GM12878 (cell line): ENCODE results near the gene SHISA9. TPM values are rescaled to one million over a fixed set of nuclear protein-coding genes. Genes with fewer than 3 reads are reported as not detected.

ENCODE experiments used
- ATAC-seq: fragments of 200-7000 bp; cut with Tn5 transposase; 3 replicates; pipeline ENCODE4 v1.9.1; 2020; ENCODE audit warnings: mild to moderate bottlenecking, moderate library complexity
- BruUV-seq: library from RNA; stranded (reverse); fragments of 400-500 nt; replicated peaks from 2 replicates; lab custom pipeline; 2021; lab: Mats Ljungman, UMichigan
- CTCF ChIA-PET: fragments of 300-600 bp; sonication (Branson Sonifier 250); formaldehyde crosslinking; extraction: SDS; loops from one replicate; lab custom pipeline; 2021; ENCODE audit warnings: inconsistent platforms; lab: Yijun Ruan, JAX
- POLR2A ChIA-PET: fragments of 350-600 bp; formaldehyde crosslinking; extraction: SDS; loops from one replicate; lab custom pipeline; 2021; ENCODE audit warnings: inconsistent platforms; lab: Charles Lee
- RAD21 ChIA-PET: fragments of 300-600 bp; sonication (Branson Sonifier 250); formaldehyde crosslinking; loops from one replicate; lab custom pipeline; 2023; ENCODE audit warnings: antibody characterized with exemption; ENCODE audit not compliant: unreplicated experiment; lab: Charles Lee
- SMC1A ChIA-PET: fragments of 300-600 bp; sonication (Branson Sonifier 250); formaldehyde crosslinking; loops from one replicate; lab custom pipeline; 2023; ENCODE audit not compliant: unreplicated experiment, uncharacterized antibody; lab: Charles Lee
- DNase-seq: peaks from one replicate; pipeline ENCODE4 v3.0.0-alpha.2; 2011; ENCODE audit warnings: low read depth, low spot score
- FAIRE-seq: peaks from 3 replicates; lab custom pipeline; 2011; peaks lifted over from hg19 to GRCh38; lab: Jason Lieb, UNC
- H2AFZ ChIP-seq: 2 replicates; pipeline ENCODE4 v1.6.0; 2011; ENCODE audit warnings: low read depth, low read length, control low read depth; ENCODE audit not compliant: control insufficient read depth
- H3K27ac ChIP-seq: 2 replicates; pipeline ENCODE4 v1.5.1; 2011; ENCODE audit warnings: control low read depth; ENCODE audit not compliant: control insufficient read depth, insufficient read depth
- H3K27me3 ChIP-seq, 2 experiments: replicated peaks in 1 of 2; 2 replicates each; pipeline versions ENCODE4 v1.6.0 to v1.6.1; 2011; ENCODE audit warnings: low read length in 1 of 2; ENCODE audit not compliant: control insufficient read depth in 2 of 2, insufficient read depth in 2 of 2
- H3K36me3 ChIP-seq, 2 experiments: 2 replicates each; pipeline ENCODE4 v1.5.1; 2011; ENCODE audit warnings: low read length in 1 of 2; ENCODE audit not compliant: control insufficient read depth in 2 of 2, insufficient read depth in 2 of 2
- H3K4me1 ChIP-seq: 2 replicates; pipeline ENCODE4 v1.6.1; 2011; ENCODE audit warnings: mild to moderate bottlenecking, low read length, moderate library complexity, mixed read lengths; ENCODE audit not compliant: control insufficient read depth, insufficient read depth
- H3K4me2 ChIP-seq: 2 replicates; pipeline ENCODE4 v1.6.0; 2011; ENCODE audit warnings: control low read depth; ENCODE audit not compliant: control insufficient read depth, insufficient read depth
- H3K4me3 ChIP-seq: fragments of 200-600 bp; sonication (generic); 2 replicates; pipeline ENCODE4 v1.5.1; 2016
- H3K79me2 ChIP-seq: 2 replicates; pipeline ENCODE4 v1.6.0; 2011; ENCODE audit warnings: low read length; ENCODE audit not compliant: control insufficient read depth, insufficient read depth
- H3K9ac ChIP-seq: 2 replicates; pipeline ENCODE4 v1.8.0; 2011; ENCODE audit warnings: low read length, control low read depth, mixed read lengths; ENCODE audit not compliant: control insufficient read depth, insufficient read depth
- H3K9me3 ChIP-seq: replicated peaks from 3 replicates; pipeline ENCODE4 v1.5.1; 2011; ENCODE audit warnings: mild to moderate bottlenecking, low read length; ENCODE audit not compliant: control insufficient read depth, insufficient read depth
- H4K20me1 ChIP-seq: 2 replicates; pipeline ENCODE4 v1.6.0; 2011; ENCODE audit not compliant: control insufficient read depth, insufficient read depth
- CBX3 ChIP-seq: fragments of 200-600 bp; sonication (generic); IDR thresholded peaks from 2 replicates; pipeline ENCODE4 v1.6.1; 2016; ENCODE audit warnings: low read depth, borderline replicate concordance
- CBX5 ChIP-seq: sonication (generic); IDR thresholded peaks from 2 replicates; pipeline ENCODE4 v1.6.1; 2016; ENCODE audit warnings: low read depth, moderate library complexity, mild to moderate bottlenecking, inconsistent platforms
- IRF4 ChIP-seq: IDR thresholded peaks from 2 replicates; pipeline ENCODE4 v1.6.1; 2011; ENCODE audit warnings: low read depth, low read length
- JUND ChIP-seq: IDR thresholded peaks from 2 replicates; pipeline ENCODE4 v1.6.1; 2012; ENCODE audit warnings: low read depth, mild to moderate bottlenecking, low read length, improper control_type of control experiment, moderate library complexity
- KDM1A ChIP-seq: fragments of 200-600 bp; sonication (generic); IDR thresholded peaks from 2 replicates; pipeline ENCODE4 v1.6.1; 2016; ENCODE audit warnings: borderline replicate concordance
- MTA2 ChIP-seq: fragments of 450-650 bp; IDR thresholded peaks from 2 replicates; pipeline ENCODE4 v1.6.1; 2016; ENCODE audit warnings: low read depth, mild to moderate bottlenecking, moderate library complexity
- MYB ChIP-seq: fragments of 150-350 bp; IDR thresholded peaks from 2 replicates; pipeline ENCODE4 v1.6.1; 2014; ENCODE audit warnings: mild to moderate bottlenecking, low read depth, low read length, borderline replicate concordance
- NFYA ChIP-seq: IDR thresholded peaks from 2 replicates; pipeline ENCODE4 v1.6.1; 2011; ENCODE audit warnings: low read depth, mild to moderate bottlenecking, low read length, improper control_type of control experiment, borderline replicate concordance
- NR2C1 ChIP-seq: fragments of 450-650 bp; IDR thresholded peaks from 2 replicates; pipeline ENCODE4 v1.6.1; 2017; ENCODE audit warnings: antibody characterized with exemption, mild to moderate bottlenecking, moderate library complexity
- POLR2A ChIP-seq: IDR thresholded peaks from 2 replicates; pipeline ENCODE4 v1.6.1; 2011; ENCODE audit warnings: low read depth, mild to moderate bottlenecking, low read length
- ZNF217 ChIP-seq: fragments of 450-650 bp; IDR thresholded peaks from 2 replicates; pipeline ENCODE4 v1.6.1; 2017; ENCODE audit warnings: antibody characterized with exemption, mild to moderate bottlenecking
- ZNF24 ChIP-seq: fragments of 450-650 bp; IDR thresholded peaks from 2 replicates; pipeline ENCODE4 v1.6.1; 2017; ENCODE audit warnings: antibody characterized with exemption, mild to moderate bottlenecking
- WGBS: methylation state at CpG from one replicate; pipeline ENCODE4 v1.1.6; 2016; ENCODE audit warnings: low lambda C conversion rate; ENCODE audit not compliant: insufficient replicate concordance, insufficient coverage; ENCODE audit errors: missing lambda C conversion rate; 5-methylcytosine and 5-hydroxymethylcytosine counted together
- in situ Hi-C: fragments of 300-500 bp; cut with MboI; formaldehyde crosslinking; loops from 9 replicates; pipeline ENCODE4 v1.14.3; 2018; ENCODE audit warnings: mixed read lengths
- intact Hi-C: fragments of 100-400 bp; cut with micrococcal nuclease; formaldehyde crosslinking; loops from one replicate; pipeline ENCODE4 v1.14.2; 2022; ENCODE audit not compliant: unreplicated experiment
- polyA plus RNA-seq, 11 experiments: library from polyadenylated mRNA; depleted of rRNA in 4 of 11; unstranded in 6 of 11; stranded (reverse) in 5 of 11; fragments of >200 nt; fragmentation: Nextera tagmentation in 4 of 11; fragmentation: Illumina TruSeq in 1 of 11; extraction: Ambion mirVana in 4 of 11; extraction: Trizol in 1 of 11; gene quantifications; 1 replicate in 1 of 11; 2 replicates in 10 of 11; pipeline versions ENCODE4 v1.2.1 to v1.2.3, GENCODE V29; 2011 to 2016; ENCODE audit warnings: inconsistent platforms in 2 of 11, missing spikeins in 2 of 11, low read depth in 1 of 11
- total RNA-seq, 4 experiments: library from RNA; depleted of rRNA in 3 of 4; stranded (reverse); fragments of >200 nt in 3 of 4; fragmentation: Illumina TruSeq in 1 of 4; extraction: Trizol in 1 of 4; gene quantifications; 2 replicates each; pipeline versions ENCODE4 v1.2.1 to v1.2.3, GENCODE V29; 2013 to 2021
- TF ChIP-seq, protein P1 (sequence below): fragments of 450-650 bp; IDR thresholded peaks from 2 replicates; pipeline ENCODE4 v1.6.1; 2016; ENCODE audit warnings: mild to moderate bottlenecking
- TF ChIP-seq, protein P2 (sequence below): fragments of 450-650 bp; IDR thresholded peaks from 2 replicates; pipeline ENCODE4 v1.6.1; 2017; ENCODE audit warnings: mild to moderate bottlenecking, low read depth, inconsistent platforms; ENCODE audit not compliant: poor library complexity, severe bottlenecking

Gene SHISA9
- total and polyA plus RNA-seq, 10 of the 15 experiments (the other 5 are each of a cell fraction or from before 2014, with no cell fraction given): 0.03 to 25.5 (median 0.07) TPM

DNA sequence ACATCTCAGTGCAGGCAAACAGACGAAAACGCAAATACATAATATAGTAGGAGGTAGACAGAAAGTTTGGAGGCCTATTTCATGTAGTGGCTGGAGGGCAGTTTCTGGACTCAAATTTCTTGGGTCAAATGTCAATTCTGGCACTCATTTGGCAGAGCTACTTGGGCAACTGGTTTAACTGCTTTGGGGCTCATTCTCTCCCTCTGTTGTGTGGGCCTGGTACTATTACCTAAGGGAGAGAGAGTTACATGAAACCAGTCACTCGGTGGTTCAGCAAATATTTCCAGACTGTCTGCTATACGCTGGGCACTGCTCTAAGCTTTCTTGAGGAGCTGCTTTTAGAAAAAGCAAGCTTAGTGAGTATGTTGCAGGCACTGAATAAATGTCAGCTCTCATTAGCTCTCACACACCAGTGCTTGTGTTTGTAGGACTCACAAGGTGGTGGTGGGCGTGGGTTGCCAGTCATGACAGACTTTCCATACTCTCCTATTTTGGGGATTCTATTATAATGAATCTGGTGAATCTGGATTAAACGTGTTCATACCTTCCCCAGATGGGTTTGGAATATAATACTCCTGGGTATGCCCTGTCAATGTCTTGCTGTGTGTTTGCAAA, 1.8 kb upstream of the SHISA9 start:
- FAIRE-seq: no peak
- POLR2A ChIA-PET: no interaction called here
- H3K9me3 ChIP-seq: no peaks in the 10 kb centered on the region
- TF ChIP-seq CBX3: no peak
- in situ Hi-C loops (no loop called here), intact Hi-C loops (loop anchor here (5.0 to 10.0 kb wide), 4 partner anchors 325 to 973 kb away; no protein-coding TSS in a partner anchor)
- WGBS: 21% methylated on average over 6 of the region's 6 CpGs
- no peak for ATAC-seq
- no peak overlapping the region for H2AFZ ChIP-seq
- SMC1A ChIA-PET: interaction anchor here (0.6 to 3.1 kb wide), 14 partner anchors 9 to 867 kb away, joined by 3 to 16 read pairs (median 4); no protein-coding TSS in a partner anchor
- CTCF ChIA-PET: interaction anchor here (0.7 to 3.9 kb wide), 5 partner anchors 9 to 868 kb away, joined by 3 to 27 read pairs (median 24); no protein-coding TSS in a partner anchor
- DNase-seq: no peak
- H3K9ac ChIP-seq: no peak overlapping the region
- no peak overlapping the region for H3K27ac ChIP-seq
- no peaks in the 10 kb centered on the region for H3K36me3 ChIP-seq
- no peaks in the 10 kb centered on the region for H4K20me1 ChIP-seq
- no peaks in the 10 kb centered on the region for H3K79me2 ChIP-seq
- H3K4me2 ChIP-seq: no peak overlapping the region
- no peak overlapping the region for H3K4me3 ChIP-seq
- no peaks in the 10 kb centered on the region for H3K4me1 ChIP-seq
- no TSS peak for BruUV-seq
- RAD21 ChIA-PET: interaction anchor here (1.1 to 7.4 kb wide), 4 partner anchors 157 to 867 kb away, joined by 3 to 42 read pairs (median 21); no protein-coding TSS in a partner anchor
- peaks cover 18 to 19% of the 10 kb centered on the region in 2 experiments for H3K27me3 ChIP-seq

DNA sequence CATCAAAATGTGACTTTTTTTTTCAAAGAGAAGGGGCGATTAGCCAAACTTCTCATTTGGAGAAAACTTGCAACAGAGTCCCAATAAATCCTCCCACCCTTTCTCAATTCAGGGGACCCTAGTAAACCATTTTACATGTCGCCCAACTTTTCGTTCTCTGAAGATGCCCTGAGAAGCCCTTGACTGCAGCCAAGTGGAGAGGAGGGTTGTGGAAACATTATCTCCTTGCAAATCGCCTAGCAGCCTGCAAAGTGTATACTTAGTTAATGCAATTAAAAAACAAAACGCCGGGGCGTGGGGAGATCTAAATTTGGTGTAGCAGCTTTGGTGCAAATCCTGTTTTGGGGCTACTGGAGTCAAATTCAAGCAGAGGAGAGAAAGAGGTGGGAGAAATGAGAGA, 1.2 kb upstream of the SHISA9 start:
- Histone ChIP-seq H4K20me1 (no peaks in the 10 kb centered on the region), H3K79me2 (no peaks in the 10 kb centered on the region), H2AFZ (no peak overlapping the region), H3K9ac (no peak overlapping the region), H3K27me3 (peaks cover 18 to 19% of the 10 kb centered on the region in 2 experiments), H3K9me3 (no peaks in the 10 kb centered on the region), H3K27ac (no peak overlapping the region), H3K4me1 (no peaks in the 10 kb centered on the region), H3K4me2 (no peak overlapping the region), H3K4me3 (no peak overlapping the region), H3K36me3 (no peaks in the 10 kb centered on the region)
- FAIRE-seq (no peak), DNase-seq (no peak), ATAC-seq (no peak)
- SMC1A ChIA-PET: interaction anchor here (0.6 to 3.1 kb wide), 10 partner anchors 23 to 867 kb away, joined by 3 to 10 read pairs (median 4); no protein-coding TSS in a partner anchor
- CTCF ChIA-PET: interaction anchor here (0.7 to 3.6 kb wide), 4 partner anchors 52 to 553 kb away, joined by 3 to 26 read pairs (median 3); no protein-coding TSS in a partner anchor
- BruUV-seq: no TSS peak
- WGBS: 24% methylated on average over 7 of the region's 7 CpGs
- RAD21 ChIA-PET: interaction anchor here (1.1 to 7.4 kb wide), 4 partner anchors 156 to 867 kb away, joined by 3 to 42 read pairs (median 21); no protein-coding TSS in a partner anchor
- POLR2A ChIA-PET: no interaction called here
- in situ Hi-C loops (no loop called here), intact Hi-C loops (no loop called here)
- TF ChIP-seq JUND (no peak), MYB (no peak), NFYA (no peak), CBX5 (no peak), KDM1A (no peak), MTA2 (no peak), ZNF217 (no peak), IRF4 (no peak), POLR2A (no peak), NR2C1 (no peak), ZNF24 (no peak)
- TF ChIP-seq, protein P1, sequence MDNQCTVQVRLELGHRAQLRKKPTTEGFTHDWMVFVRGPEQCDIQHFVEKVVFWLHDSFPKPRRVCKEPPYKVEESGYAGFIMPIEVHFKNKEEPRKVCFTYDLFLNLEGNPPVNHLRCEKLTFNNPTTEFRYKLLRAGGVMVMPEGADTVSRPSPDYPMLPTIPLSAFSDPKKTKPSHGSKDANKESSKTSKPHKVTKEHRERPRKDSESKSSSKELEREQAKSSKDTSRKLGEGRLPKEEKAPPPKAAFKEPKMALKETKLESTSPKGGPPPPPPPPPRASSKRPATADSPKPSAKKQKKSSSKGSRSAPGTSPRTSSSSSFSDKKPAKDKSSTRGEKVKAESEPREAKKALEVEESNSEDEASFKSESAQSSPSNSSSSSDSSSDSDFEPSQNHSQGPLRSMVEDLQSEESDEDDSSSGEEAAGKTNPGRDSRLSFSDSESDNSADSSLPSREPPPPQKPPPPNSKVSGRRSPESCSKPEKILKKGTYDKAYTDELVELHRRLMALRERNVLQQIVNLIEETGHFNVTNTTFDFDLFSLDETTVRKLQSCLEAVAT: no peak
- TF ChIP-seq, protein P2, sequence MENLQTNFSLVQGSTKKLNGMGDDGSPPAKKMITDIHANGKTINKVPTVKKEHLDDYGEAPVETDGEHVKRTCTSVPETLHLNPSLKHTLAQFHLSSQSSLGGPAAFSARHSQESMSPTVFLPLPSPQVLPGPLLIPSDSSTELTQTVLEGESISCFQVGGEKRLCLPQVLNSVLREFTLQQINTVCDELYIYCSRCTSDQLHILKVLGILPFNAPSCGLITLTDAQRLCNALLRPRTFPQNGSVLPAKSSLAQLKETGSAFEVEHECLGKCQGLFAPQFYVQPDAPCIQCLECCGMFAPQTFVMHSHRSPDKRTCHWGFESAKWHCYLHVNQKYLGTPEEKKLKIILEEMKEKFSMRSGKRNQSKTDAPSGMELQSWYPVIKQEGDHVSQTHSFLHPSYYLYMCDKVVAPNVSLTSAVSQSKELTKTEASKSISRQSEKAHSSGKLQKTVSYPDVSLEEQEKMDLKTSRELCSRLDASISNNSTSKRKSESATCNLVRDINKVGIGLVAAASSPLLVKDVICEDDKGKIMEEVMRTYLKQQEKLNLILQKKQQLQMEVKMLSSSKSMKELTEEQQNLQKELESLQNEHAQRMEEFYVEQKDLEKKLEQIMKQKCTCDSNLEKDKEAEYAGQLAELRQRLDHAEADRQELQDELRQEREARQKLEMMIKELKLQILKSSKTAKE: no peak
